Measurements from ENCODE around the gene CEBPG.

GRCh38 chr19:33379151-33379829, 5.8 kb downstream of the CEBPG start:
- no peak for TF ChIP-seq CTCF (IDR thresholded peaks at IDR 0.05)
- TF ChIP-seq POLR2A (IDR thresholded peaks at IDR 0.05), result no peak
